GM18868 (cell line): Measurements from ENCODE around the gene HTR6.

Source experiments
- ATAC-seq: cut with Tn5 transposase; IDR thresholded peaks from one replicate; pipeline ENCODE4 v1.9.1; 2021; ENCODE audit warnings: mild to moderate bottlenecking, moderate library complexity; ENCODE audit not compliant: unreplicated experiment

The HTR6 gene

DNA sequence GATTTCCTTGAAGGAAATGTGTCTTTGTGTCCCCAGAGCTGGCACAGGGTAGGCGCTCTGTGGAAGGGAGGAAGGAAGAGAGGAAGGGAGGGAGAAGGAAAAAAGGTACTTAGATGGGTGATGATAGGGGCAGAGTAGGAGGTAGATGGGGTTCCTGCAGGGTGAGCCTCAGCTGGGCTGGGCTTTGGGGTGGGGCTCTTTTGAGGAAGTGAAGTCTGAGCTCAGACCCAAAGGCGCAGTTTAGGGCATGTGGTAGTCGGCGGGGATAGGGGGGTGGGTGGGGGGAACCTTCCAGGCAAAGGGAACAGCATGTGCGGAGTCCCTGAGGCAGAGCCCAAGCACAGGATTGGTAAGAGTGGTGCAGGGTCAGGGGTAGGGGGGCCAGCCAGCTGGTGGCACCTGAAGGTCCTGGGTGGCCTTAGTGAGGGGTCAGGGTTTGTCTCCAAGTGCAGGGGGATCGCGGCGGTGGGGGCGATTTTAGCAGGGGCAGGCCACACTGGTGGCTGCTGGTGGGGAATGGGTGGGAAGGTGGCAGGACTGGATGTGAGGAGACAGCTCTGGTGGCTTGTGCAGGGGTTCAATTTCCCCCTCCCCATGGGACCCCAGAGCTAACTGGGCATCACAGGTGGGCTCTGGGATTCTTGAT, 8.4 kb upstream of the HTR6 start:
- no peak for ATAC-seq

DNA sequence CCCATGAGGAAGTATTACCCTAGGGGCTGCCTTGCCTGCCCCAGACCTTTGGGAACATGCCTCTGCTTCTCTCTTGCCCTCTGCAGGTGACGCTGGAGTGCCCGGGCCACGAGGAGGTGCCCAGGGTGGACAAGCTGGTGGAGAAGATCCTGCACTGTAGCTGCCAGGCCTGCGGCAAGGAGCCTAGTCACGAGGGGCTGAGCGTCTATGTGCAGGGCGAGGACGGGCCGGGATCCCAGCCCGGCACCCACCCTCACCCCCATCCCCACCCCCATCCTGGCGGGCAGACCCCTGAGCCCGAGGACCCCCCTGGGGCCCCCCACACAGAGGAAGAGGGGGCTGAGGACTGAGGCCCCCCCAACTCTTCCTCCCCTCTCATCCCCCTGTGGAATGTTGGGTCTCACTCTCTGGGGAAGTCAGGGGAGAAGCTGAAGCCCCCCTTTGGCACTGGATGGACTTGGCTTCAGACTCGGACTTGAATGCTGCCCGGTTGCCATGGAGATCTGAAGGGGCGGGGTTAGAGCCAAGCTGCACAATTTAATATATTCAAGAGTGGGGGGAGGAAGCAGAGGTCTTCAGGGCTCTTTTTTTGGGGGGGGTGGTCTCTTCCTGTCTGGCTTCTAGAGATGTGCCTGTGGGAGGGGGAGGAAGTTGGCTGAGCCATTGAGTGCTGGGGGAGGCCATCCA, 7.8 kb upstream of the HTR6 start:
- no peak for ATAC-seq

DNA sequence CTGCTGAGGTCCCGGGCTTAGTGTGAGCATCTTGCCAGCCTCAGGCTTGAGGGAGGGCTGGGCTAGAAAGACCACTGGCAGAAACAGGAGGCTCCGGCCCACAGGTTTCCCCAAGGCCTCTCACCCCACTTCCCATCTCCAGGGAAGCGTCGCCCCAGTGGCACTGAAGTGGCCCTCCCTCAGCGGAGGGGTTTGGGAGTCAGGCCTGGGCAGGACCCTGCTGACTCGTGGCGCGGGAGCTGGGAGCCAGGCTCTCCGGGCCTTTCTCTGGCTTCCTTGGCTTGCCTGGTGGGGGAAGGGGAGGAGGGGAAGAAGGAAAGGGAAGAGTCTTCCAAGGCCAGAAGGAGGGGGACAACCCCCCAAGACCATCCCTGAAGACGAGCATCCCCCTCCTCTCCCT, 7.2 kb upstream of the HTR6 start:
- no peak for ATAC-seq

GRCh38 chr1:19658186-19658585, 6.5 kb upstream of the HTR6 start:
- ATAC-seq = no peak

GRCh38 chr1:19661721-19662228, 2.9 kb upstream of the HTR6 start:
- no peak for ATAC-seq

DNA sequence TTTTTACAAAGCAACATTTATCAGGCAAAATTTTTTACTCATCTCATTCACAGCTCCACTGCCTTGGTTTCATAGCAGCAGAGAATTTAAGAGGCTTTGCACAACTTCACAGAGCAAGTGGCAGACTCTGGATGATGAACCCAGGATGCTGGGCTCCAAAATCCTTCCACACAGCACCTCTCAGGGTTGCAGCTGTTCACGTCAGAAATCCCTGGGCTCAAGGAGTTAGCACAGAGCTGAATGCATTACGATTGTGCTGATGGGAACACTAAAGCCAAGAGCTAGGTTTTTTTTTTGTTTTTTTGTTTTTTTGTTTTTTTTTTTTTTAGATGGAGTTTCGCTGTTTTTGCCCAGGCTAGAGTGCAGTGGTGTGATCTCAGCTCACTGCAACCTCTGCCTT, 2.4 kb upstream of the HTR6 start:
- ATAC-seq = no peak

- no peak for ATAC-seq
Measured at GRCh38 chr1:19665186-19665495, 466 bp downstream of the HTR6 start.

GRCh38 chr1:19665496-19666465, 1.1 kb downstream of the HTR6 start:
- ATAC-seq = no peak

- no peak for ATAC-seq
Measured at GRCh38 chr1:19668888-19669287, 4.2 kb downstream of the HTR6 start.

DNA sequence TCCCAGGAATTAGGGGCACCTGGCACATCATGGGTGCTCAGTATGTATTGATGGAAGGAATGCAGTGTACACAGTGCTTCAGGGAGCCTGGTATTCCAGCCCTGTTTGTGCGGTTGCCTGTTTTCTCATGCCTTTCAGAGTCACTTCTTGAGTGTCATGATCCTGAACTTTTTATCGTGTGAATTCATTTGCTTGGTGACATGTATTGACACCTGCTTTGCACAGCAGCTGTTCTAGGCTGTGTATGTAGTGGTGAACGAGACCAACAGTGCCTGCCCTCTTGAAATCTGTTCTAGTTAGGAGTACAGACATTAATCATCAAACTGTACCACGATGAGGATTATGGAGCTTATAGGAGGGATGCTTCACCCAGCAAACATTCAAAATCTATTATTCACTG, 6.1 kb downstream of the HTR6 start:
- no peak for ATAC-seq

GRCh38 chr1:19672237-19672636, 7.6 kb downstream of the HTR6 start:
- no peak for ATAC-seq

DNA sequence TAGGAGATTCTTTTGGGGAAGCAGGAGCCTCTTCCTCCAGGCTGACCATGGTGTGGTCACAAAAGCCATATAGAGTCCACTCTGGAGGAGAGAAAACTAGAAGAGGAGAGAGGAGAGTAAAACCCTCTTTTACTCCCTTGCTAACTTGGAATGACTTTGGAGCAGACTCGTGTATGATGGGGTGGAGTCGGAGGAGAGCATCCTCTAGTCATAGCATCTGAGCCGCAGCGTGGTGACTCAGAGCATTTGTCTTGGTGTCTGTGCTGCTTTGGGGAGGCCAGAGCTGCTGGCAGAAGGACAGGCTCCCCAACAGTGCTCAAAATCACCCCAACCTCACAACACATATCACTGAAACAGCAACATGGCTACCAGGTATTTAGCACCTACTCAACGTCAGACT, 11.1 kb downstream of the HTR6 start:
- ATAC-seq = no peak

GRCh38 chr1:19676438-19676922, 11.8 kb downstream of the HTR6 start:
- ATAC-seq = no peak

- no peak for ATAC-seq
Measured at GRCh38 chr1:19678493-19678892, 13.8 kb downstream of the HTR6 start.

DNA sequence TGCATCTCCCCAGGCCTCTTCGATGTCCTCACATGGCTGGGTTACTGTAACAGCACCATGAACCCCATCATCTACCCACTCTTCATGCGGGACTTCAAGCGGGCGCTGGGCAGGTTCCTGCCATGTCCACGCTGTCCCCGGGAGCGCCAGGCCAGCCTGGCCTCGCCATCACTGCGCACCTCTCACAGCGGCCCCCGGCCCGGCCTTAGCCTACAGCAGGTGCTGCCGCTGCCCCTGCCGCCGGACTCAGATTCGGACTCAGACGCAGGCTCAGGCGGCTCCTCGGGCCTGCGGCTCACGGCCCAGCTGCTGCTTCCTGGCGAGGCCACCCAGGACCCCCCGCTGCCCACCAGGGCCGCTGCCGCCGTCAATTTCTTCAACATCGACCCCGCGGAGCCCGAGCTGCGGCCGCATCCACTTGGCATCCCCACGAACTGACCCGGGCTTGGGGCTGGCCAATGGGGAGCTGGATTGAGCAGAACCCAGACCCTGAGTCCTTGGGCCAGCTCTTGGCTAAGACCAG, 14.3 kb downstream of the HTR6 start:
- no peak for ATAC-seq

GRCh38 chr1:19679691-19680090, 15.0 kb downstream of the HTR6 start:
- no peak for ATAC-seq

- ATAC-seq = no peak
Measured at GRCh38 chr1:19680644-19681043, 16.0 kb downstream of the HTR6 start.

DNA sequence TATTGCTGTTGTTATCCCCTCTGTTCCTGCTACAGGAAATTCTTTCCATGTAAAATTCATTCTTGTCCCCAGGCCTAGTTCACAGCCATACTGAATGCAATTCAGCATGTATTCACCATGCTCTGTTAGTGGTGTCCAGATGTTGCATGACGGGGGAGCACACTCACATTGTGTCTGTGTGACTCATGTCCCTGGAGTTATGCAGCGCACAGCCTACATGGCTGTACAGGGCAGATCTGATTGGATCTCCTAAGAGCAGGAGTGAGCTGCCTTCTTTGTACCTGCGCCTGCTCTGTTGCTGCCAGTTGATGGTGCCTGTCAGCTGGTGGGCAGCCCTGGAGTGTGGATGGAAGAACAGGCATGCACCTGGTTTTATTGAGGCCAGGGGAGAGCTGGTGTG, 17.6 kb downstream of the HTR6 start:
- no peak for ATAC-seq

DNA sequence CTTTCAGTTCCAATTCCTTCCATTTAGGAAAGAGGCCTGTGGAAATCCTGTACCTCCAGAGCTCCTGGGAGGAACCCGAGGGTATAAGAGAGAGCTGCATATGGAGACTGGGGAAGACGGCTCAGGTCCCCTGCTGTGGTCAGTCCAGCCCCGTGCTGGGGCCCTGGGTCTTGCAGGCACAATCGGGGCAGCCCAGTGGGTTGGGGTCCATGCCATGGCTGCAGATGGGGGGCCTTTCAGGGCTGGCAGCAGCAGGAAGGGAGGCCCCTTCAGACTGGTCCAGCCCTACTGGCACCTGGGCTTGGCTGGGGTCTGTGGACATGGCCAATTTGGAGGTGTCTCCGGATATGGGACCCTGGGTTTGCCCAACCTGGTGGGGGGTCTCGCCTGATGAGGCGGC, 18.2 kb downstream of the HTR6 start:
- no peak for ATAC-seq

- no peak for ATAC-seq
Measured at GRCh38 chr1:19683351-19683750, 18.7 kb downstream of the HTR6 start.

GRCh38 chr1:19684677-19685076, 20.0 kb downstream of the HTR6 start:
- no peak for ATAC-seq
